HepG2 (cell line): Measurements from ENCODE around the gene TMEM63B. TPM values are rescaled to one million over a fixed set of nuclear protein-coding genes. Genes with fewer than 3 reads are reported as not detected.

Experiments used
- ARID4A ChIP-seq: sonication (generic); formaldehyde crosslinking; IDR thresholded peaks from 2 replicates; pipeline ENCODE4 v1.5.0; 2020; ENCODE audit warnings: mild to moderate bottlenecking, missing genetic modification reagents, borderline replicate concordance
- ARNT2 ChIP-seq: sonication (generic); formaldehyde crosslinking; IDR thresholded peaks from 2 replicates; pipeline ENCODE4 v1.8.0; 2022; ENCODE audit warnings: mild to moderate bottlenecking, low read depth, missing genetic modification reagents, moderate library complexity
- ATF7 ChIP-seq, 2 experiments: fragments of 450-650 bp in 1 of 2; sonication (generic) in 1 of 2; formaldehyde crosslinking in 1 of 2; IDR thresholded peaks; 2 replicates each; pipeline versions ENCODE4 v1.4.0 to v1.6.1; 2016 to 2020; ENCODE audit warnings: antibody characterized with exemption in 1 of 2, mild to moderate bottlenecking in 1 of 2, missing genetic modification reagents in 1 of 2
- BCL3 ChIP-seq: sonication (generic); formaldehyde crosslinking; IDR thresholded peaks from 2 replicates; pipeline ENCODE4 v1.5.1; 2020; ENCODE audit warnings: mild to moderate bottlenecking, missing genetic modification reagents, moderate library complexity
- BRCA1 ChIP-seq: sonication (generic); formaldehyde crosslinking; IDR thresholded peaks from 2 replicates; pipeline ENCODE4 v1.4.0; 2020; ENCODE audit warnings: missing genetic modification reagents
- CREB1 ChIP-seq, 2 experiments: fragments of 450-650 bp in 1 of 2; IDR thresholded peaks; 2 replicates each; pipeline ENCODE4 v1.6.1; 2016 to 2017; ENCODE audit warnings: control low read depth in 1 of 2, mild to moderate bottlenecking in 1 of 2, missing compliant biosample characterization in 1 of 2, missing genetic modification characterization in 1 of 2
- MTERF4 ChIP-seq: sonication (generic); formaldehyde crosslinking; IDR thresholded peaks from 2 replicates; pipeline ENCODE4 v1.8.0; 2023; ENCODE audit warnings: mild to moderate bottlenecking, missing genetic modification reagents
- NFATC3 ChIP-seq: sonication (generic); formaldehyde crosslinking; IDR thresholded peaks from 2 replicates; pipeline ENCODE4 v1.5.1; 2020; ENCODE audit warnings: mild to moderate bottlenecking, missing genetic modification reagents
- PCBP2 ChIP-seq: fragments of 200-400 bp; formaldehyde crosslinking; optimal IDR thresholded peaks from 2 replicates; pipeline ENCODE3; 2018; ENCODE audit warnings: low read length, low read depth; ENCODE audit not compliant: poor library complexity, severe bottlenecking
- SETDB1 ChIP-seq: sonication (generic); formaldehyde crosslinking; IDR thresholded peaks from 2 replicates; pipeline ENCODE4 v1.5.1; 2020; ENCODE audit warnings: missing genetic modification reagents, mild to moderate bottlenecking, borderline replicate concordance
- SNAPC2 ChIP-seq: sonication (generic); formaldehyde crosslinking; IDR thresholded peaks from 2 replicates; pipeline ENCODE4 v1.8.1; 2022; ENCODE audit warnings: mild to moderate bottlenecking, missing genetic modification reagents
- ZBTB34 ChIP-seq: sonication (generic); formaldehyde crosslinking; IDR thresholded peaks from 2 replicates; pipeline ENCODE4 v1.8.0; 2022; ENCODE audit warnings: mild to moderate bottlenecking, missing genetic modification reagents
- ZNF234 ChIP-seq: sonication (generic); formaldehyde crosslinking; conservative IDR thresholded peaks from 2 replicates; pipeline ENCODE4 v1.5.1; 2020; ENCODE audit warnings: mild to moderate bottlenecking, missing genetic modification reagents
- ZNF282 ChIP-seq: fragments of 450-650 bp; IDR thresholded peaks from 2 replicates; pipeline ENCODE4 v1.6.1; 2018; ENCODE audit not compliant: partially characterized antibody
- ZNF33B ChIP-seq: sonication (generic); formaldehyde crosslinking; IDR thresholded peaks from 2 replicates; pipeline ENCODE4 v1.5.1; 2020; ENCODE audit warnings: mild to moderate bottlenecking, missing genetic modification reagents
- ZNF350 ChIP-seq: sonication (generic); formaldehyde crosslinking; IDR thresholded peaks from 2 replicates; pipeline ENCODE4 v1.4.0; 2020; ENCODE audit warnings: mild to moderate bottlenecking, low read depth, missing genetic modification reagents, borderline replicate concordance
- ZNF577 ChIP-seq: sonication (generic); formaldehyde crosslinking; IDR thresholded peaks from 2 replicates; pipeline ENCODE4 v1.4.0; 2020; ENCODE audit warnings: mild to moderate bottlenecking, low read depth, missing genetic modification reagents, borderline replicate concordance
- ZNF598 ChIP-seq: sonication (generic); formaldehyde crosslinking; IDR thresholded peaks from 2 replicates; pipeline ENCODE4 v1.5.1; 2020; ENCODE audit warnings: mild to moderate bottlenecking, missing genetic modification reagents, borderline replicate concordance
- ZSCAN20 ChIP-seq: sonication (generic); formaldehyde crosslinking; IDR thresholded peaks from 2 replicates; pipeline ENCODE4 v1.4.0; 2020; ENCODE audit warnings: missing genetic modification reagents, mild to moderate bottlenecking, borderline replicate concordance
- polyA plus RNA-seq, 8 experiments: library from polyadenylated mRNA; depleted of rRNA in 3 of 8; stranded (reverse) in 7 of 8; unstranded in 1 of 8; fragments of >200 nt; fragmentation: Illumina TruSeq in 4 of 8; extraction: Trizol in 4 of 8; gene quantifications; 2 replicates each; pipeline versions ENCODE4 v1.2.1 to v1.2.3, GENCODE V29; 2011 to 2016; ENCODE audit warnings: low read depth in 4 of 8, missing spikeins in 1 of 8, mixed read lengths in 1 of 8; ENCODE audit not compliant: insufficient read depth in 1 of 8
- total RNA-seq, 5 experiments: library from RNA; depleted of rRNA; stranded (reverse); fragments of >200 nt; fragmentation: Illumina TruSeq; extraction: Trizol; gene quantifications; 2 replicates each; pipeline ENCODE4 v1.2.3, GENCODE V29; 2016; ENCODE audit warnings: low read depth in 1 of 5

Gene TMEM63B
- total and polyA plus RNA-seq, 2 of the 13 experiments (the other 11 are each of a cell fraction or from before 2014, with no cell fraction given) = 27.4 to 75.8 TPM

GRCh38 chr6:44128020-44128917 is 915 bp downstream of the TMEM63B start (continued):
- TF ChIP-seq ZBTB34 (CRISPR knock-in tag) = no peak
- TF ChIP-seq ARNT2 (CRISPR knock-in tag) = no peak
- TF ChIP-seq ZNF234 = peak; percentile 81; the same call in 1 of the 2 replicates
- TF ChIP-seq ZNF598 (CRISPR knock-in tag) = 0 out of 2 replicates have a peak, but pooled peaks have one; percentile 61
- no peak for TF ChIP-seq PCBP2
- TF ChIP-seq ZSCAN20 (CRISPR knock-in tag) = 0 out of 2 replicates have a peak, but pooled peaks have one; percentile 57
- no peak for TF ChIP-seq ZNF577 (CRISPR knock-in tag)
- no peak for TF ChIP-seq ATF7 (IDR thresholded peaks at IDR 0.05)
- 0 out of 2 replicates have a peak, but pooled peaks have one; percentile 13 for TF ChIP-seq ATF7 (CRISPR knock-in tag; IDR thresholded peaks at IDR 0.05)
- peak; percentile 34; the same call in 1 of the 2 replicates for TF ChIP-seq ZNF350
- no peak for TF ChIP-seq NFATC3 (CRISPR knock-in tag)
- 0 out of 2 replicates have a peak, but pooled peaks have one; percentile 83 for TF ChIP-seq MTERF4
- TF ChIP-seq CREB1 (IDR thresholded peaks at IDR 0.05) = no peak
- TF ChIP-seq CREB1 (CRISPR knock-in tag; IDR thresholded peaks at IDR 0.05) = no peak
- TF ChIP-seq SNAPC2 (CRISPR knock-in tag) = no peak
- no peak for TF ChIP-seq BCL3 (CRISPR knock-in tag)
- no peak for TF ChIP-seq SETDB1 (CRISPR knock-in tag)
- TF ChIP-seq ARID4A = peak; percentile 56; the same call in 1 of the 2 replicates
- TF ChIP-seq ZNF282 = no peak
- TF ChIP-seq BRCA1 (CRISPR knock-in tag) = no peak
- peak; percentile 32; the same call in 1 of the 2 replicates for TF ChIP-seq ZNF33B (CRISPR knock-in tag)
